ENCODE measurements around the gene TTPAL.

DNA sequence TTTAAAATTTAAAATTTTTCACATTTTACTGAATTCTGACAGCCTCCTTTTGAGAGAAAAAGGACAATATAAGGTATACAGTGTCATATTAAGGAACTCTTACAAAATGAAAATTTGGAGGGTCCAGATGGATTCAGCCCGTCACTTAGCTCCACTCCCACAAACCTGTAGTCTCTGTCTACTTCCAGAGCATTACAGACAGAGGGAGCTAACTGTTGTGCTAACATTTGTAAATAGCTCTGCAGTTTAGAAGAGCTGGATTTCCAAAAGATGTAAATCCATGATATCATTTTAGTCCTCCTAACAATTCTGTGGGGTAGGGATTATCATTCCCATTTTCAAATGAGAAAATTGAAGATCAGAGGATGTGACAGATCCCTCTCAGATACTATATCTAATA is 62.3 kb downstream of the TTPAL start:
- no peak for TF ChIP-seq POLR2A (IDR thresholded peaks at IDR 0.05; ENCODE audit: low read length)
- no peak for TF ChIP-seq GATA1 (IDR thresholded peaks at IDR 0.05; ENCODE audit: low read depth, low read length)

Measured in erythroblast (primary cell).